Mammary epithelial cell (primary cell): ENCODE results near the gene ST3GAL4.

Experiments used
- CTCF ChIP-seq, 2 donors: IDR thresholded peaks in 1 of 2; conservative IDR thresholded peaks in 1 of 2; 2 replicates each; pipeline ENCODE4 v1.5.1; 2011 to 2012; ENCODE audit warnings: inconsistent platforms in 2 of 2, low read length in 2 of 2, mild to moderate bottlenecking in 2 of 2, control low read depth in 1 of 2, low read depth in 1 of 2; ENCODE audit not compliant: insufficient read depth in 1 of 2; ENCODE audit errors: extremely low read depth in 1 of 2
- EZH2 ChIP-seq: IDR thresholded peaks from 2 replicates; pipeline ENCODE4 v1.6.1; 2012; ENCODE audit warnings: low read length, inconsistent platforms, borderline replicate concordance

- TF ChIP-seq CTCF (conservative IDR thresholded peaks at IDR 0.05 in 1 of 2, IDR thresholded peaks at IDR 0.05 in 1 of 2; ENCODE audit: extremely low read depth in 1 of 2, insufficient read depth in 1 of 2, low read depth in 1 of 2, low read length in 2 of 2) (no peak), EZH2 (no peak)
Measured at GRCh38 chr11:126339073-126339862, 16.2 kb upstream of the ST3GAL4 start.
